Gastrocnemius medialis (tissue), 4 donors: ENCODE results near the gene SCGB1D1.

Source experiments
- POLR2A ChIP-seq, 2 donors: fragments of 450-650 bp; IDR thresholded peaks; one replicate each; pipeline ENCODE4 v1.6.1; 2017; ENCODE audit warnings: antibody characterized with exemption in 2 of 2, mild to moderate bottlenecking in 2 of 2, moderate library complexity in 2 of 2
- TF ChIP-seq, protein P1 (sequence below), 5 experiments: fragments of 450-650 bp in 3 of 5; fragments of 200-600 bp in 2 of 5; sonication (generic) in 2 of 5; IDR thresholded peaks in 4 of 5; conservative IDR thresholded peaks in 1 of 5; 1 replicate in 4 of 5; 2 replicates in 1 of 5; pipeline ENCODE4 v1.5.1; 2016 to 2019; ENCODE audit warnings: antibody characterized with exemption in 5 of 5, mild to moderate bottlenecking in 3 of 5, moderate library complexity in 3 of 5

DNA sequence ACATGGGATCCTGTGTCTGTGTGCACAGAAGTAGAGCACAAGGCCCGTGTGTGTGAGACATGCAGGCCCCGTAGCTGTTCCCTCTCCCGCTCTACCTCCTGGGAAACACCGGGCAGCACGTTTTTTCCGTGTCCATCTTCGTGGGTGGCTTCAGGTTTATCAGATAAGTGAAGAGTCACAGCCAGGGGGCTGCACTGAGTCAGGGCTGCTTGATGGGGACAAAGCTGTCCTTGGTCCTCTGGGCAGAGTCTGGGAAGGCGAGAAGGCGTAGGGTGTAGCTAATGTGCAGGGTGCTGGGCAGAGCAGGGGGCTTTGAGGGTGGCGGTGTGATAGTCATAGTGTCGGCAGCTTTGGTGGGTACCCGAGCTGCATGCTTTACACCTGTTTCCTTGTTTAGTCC lies 42.5 kb upstream of the SCGB1D1 start:
- TF ChIP-seq, protein P1, sequence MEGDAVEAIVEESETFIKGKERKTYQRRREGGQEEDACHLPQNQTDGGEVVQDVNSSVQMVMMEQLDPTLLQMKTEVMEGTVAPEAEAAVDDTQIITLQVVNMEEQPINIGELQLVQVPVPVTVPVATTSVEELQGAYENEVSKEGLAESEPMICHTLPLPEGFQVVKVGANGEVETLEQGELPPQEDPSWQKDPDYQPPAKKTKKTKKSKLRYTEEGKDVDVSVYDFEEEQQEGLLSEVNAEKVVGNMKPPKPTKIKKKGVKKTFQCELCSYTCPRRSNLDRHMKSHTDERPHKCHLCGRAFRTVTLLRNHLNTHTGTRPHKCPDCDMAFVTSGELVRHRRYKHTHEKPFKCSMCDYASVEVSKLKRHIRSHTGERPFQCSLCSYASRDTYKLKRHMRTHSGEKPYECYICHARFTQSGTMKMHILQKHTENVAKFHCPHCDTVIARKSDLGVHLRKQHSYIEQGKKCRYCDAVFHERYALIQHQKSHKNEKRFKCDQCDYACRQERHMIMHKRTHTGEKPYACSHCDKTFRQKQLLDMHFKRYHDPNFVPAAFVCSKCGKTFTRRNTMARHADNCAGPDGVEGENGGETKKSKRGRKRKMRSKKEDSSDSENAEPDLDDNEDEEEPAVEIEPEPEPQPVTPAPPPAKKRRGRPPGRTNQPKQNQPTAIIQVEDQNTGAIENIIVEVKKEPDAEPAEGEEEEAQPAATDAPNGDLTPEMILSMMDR (IDR thresholded peaks at IDR 0.05 in 4 of 5, conservative IDR thresholded peaks at IDR 0.05 in 1 of 5) = no peak
- no peak for TF ChIP-seq POLR2A (IDR thresholded peaks at IDR 0.05)
